ENCODE results near the gene OMD. TPM values are rescaled to one million over a fixed set of nuclear protein-coding genes. Genes with fewer than 3 reads are reported as not detected.

The OMD gene
- total RNA-seq, 1 donor from 2014 or later, result not detected

DNA sequence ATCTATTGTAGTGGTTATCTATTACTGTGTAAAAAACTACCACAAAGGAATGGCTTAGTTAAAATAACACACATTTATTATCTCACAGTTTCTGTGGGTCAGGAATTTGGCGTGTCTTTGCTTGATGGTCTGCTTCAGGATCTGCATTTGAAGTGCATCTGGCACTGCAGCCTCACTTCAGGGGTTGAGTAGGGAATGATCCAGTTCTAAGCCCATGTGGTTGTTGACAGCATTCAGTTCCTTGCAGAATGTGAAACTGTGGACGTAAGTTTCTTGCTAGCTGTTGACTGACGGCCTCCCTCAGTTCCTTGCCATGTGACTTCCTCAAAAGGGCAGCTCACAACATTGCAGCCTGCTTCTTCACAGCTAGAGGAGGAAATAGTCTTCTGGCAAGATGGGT lies 17.8 kb downstream of the OMD start:
- no peak overlapping the region for H3K4me3 Mint-ChIP-seq (ENCODE audit: low read depth)
- H3K36me3 Mint-ChIP-seq (ENCODE audit: insufficient read depth), result no peaks in the 10 kb centered on the region
- no peaks in the 10 kb centered on the region for H3K9me3 Mint-ChIP-seq (ENCODE audit: low read depth)
- TF ChIP-seq CTCF (IDR thresholded peaks at IDR 0.05; ENCODE audit: unreplicated experiment), result no peak
- H3K4me1 Mint-ChIP-seq (ENCODE audit: low read depth), result peaks cover 2% of the 10 kb centered on the region
- no peak overlapping the region for H3K27ac Mint-ChIP-seq
- no peak for DNase-seq (ENCODE audit: low spot score, unreplicated experiment)
- no peaks in the 10 kb centered on the region for H3K27me3 Mint-ChIP-seq

DNA sequence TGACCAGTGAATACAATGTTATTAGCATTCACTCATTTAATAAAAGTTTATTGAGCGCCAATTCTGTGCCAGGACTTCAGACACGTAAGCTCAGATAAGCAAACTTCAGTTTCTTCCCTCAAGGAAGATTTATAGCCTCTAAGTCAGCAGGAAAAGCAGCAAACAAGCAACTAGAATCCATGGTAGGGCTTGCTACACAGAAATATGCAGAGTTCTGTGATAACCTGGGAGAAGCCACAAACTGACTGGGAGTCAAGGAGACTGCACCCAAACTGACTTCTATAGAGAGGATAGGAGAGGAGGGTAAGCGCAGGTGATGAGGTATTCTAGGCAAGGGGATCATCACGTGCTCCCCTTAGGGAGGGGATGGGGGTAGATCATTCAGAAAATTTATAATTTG lies 18.5 kb downstream of the OMD start:
- no peaks in the 10 kb centered on the region for H3K27me3 Mint-ChIP-seq
- H3K27ac Mint-ChIP-seq, result no peak overlapping the region
- H3K4me3 Mint-ChIP-seq (ENCODE audit: low read depth), result no peak overlapping the region
- DNase-seq (ENCODE audit: low spot score, unreplicated experiment), result no peak
- peaks cover 2% of the 10 kb centered on the region for H3K4me1 Mint-ChIP-seq (ENCODE audit: low read depth)
- no peaks in the 10 kb centered on the region for H3K36me3 Mint-ChIP-seq (ENCODE audit: insufficient read depth)
- no peaks in the 10 kb centered on the region for H3K9me3 Mint-ChIP-seq (ENCODE audit: low read depth)
- no peak for TF ChIP-seq CTCF (IDR thresholded peaks at IDR 0.05; ENCODE audit: unreplicated experiment)

GRCh38 chr9:92404042-92404836 lies 20.0 kb downstream of the OMD start, which contains the start of gene OGN:
Gene OGN (minus strand): TSS chr9:92404578. CDS start chr9:92403407, 1,171 bp downstream.
- DNase-seq (ENCODE audit: low spot score, unreplicated experiment), result no peak
- no peaks in the 10 kb centered on the region for H3K9me3 Mint-ChIP-seq (ENCODE audit: low read depth)
- TF ChIP-seq CTCF (IDR thresholded peaks at IDR 0.05; ENCODE audit: unreplicated experiment), result no peak
- no peaks in the 10 kb centered on the region for H3K27me3 Mint-ChIP-seq
- H3K4me1 Mint-ChIP-seq (ENCODE audit: low read depth), result peaks cover 2% of the 10 kb centered on the region
- no peak within 1 kb of the TSS for H3K27ac Mint-ChIP-seq
- H3K4me3 Mint-ChIP-seq (ENCODE audit: low read depth), result no peak within 1 kb of the TSS
- H3K36me3 Mint-ChIP-seq (ENCODE audit: insufficient read depth), result no peaks in the 10 kb centered on the region

GRCh38 chr9:92402826-92403745 lies 21.2 kb downstream of the OMD start:
- H3K36me3 Mint-ChIP-seq (ENCODE audit: insufficient read depth), result no peaks in the 10 kb centered on the region
- DNase-seq (ENCODE audit: low spot score, unreplicated experiment), result no peak
- H3K27ac Mint-ChIP-seq, result no peak overlapping the region
- H3K9me3 Mint-ChIP-seq (ENCODE audit: low read depth), result no peaks in the 10 kb centered on the region
- H3K27me3 Mint-ChIP-seq, result no peaks in the 10 kb centered on the region
- peaks cover 2% of the 10 kb centered on the region for H3K4me1 Mint-ChIP-seq (ENCODE audit: low read depth)
- no peak for TF ChIP-seq CTCF (IDR thresholded peaks at IDR 0.05; ENCODE audit: unreplicated experiment)
- H3K4me3 Mint-ChIP-seq (ENCODE audit: low read depth), result no peak overlapping the region

GRCh38 chr9:92402360-92402759 lies 21.9 kb downstream of the OMD start:
- no peaks in the 10 kb centered on the region for H3K27me3 Mint-ChIP-seq

More at GRCh38 chr9:92402360-92402759, 21.9 kb downstream of the OMD start:
- H3K27ac Mint-ChIP-seq, result no peak overlapping the region
- no peak overlapping the region for H3K4me3 Mint-ChIP-seq (ENCODE audit: low read depth)
- H3K9me3 Mint-ChIP-seq (ENCODE audit: low read depth), result no peaks in the 10 kb centered on the region
- no peak for DNase-seq (ENCODE audit: low spot score, unreplicated experiment)
- H3K4me1 Mint-ChIP-seq (ENCODE audit: low read depth), result peaks cover 2% of the 10 kb centered on the region
- no peaks in the 10 kb centered on the region for H3K36me3 Mint-ChIP-seq (ENCODE audit: insufficient read depth)
- TF ChIP-seq CTCF (IDR thresholded peaks at IDR 0.05; ENCODE audit: unreplicated experiment), result no peak
